ENCODE data around the gene YDJC. TPM values are rescaled to one million over a fixed set of nuclear protein-coding genes. Genes with fewer than 3 reads are reported as not detected.
"Not testable (repeated sequence)": the region's sequence is repeated elsewhere in the genome, so short reads cannot be mapped to it uniquely, and the experiment has no call there.

YDJC gene
- total and polyA plus RNA-seq, 2 experiments from 2014 or later: 24.1 to 44.5 TPM

GRCh38 chr22:21612858-21613257, 17.0 kb downstream of the YDJC start:
- Histone ChIP-seq H3K27ac (no peak overlapping the region), H3K27me3 (no peaks in the 10 kb centered on the region), H3K79me2 (peaks cover 96% of the 10 kb centered on the region), H3K4me2 (no peak overlapping the region), H2AFZ (no peak overlapping the region), H3K36me3 (replicated peaks; ENCODE audit: insufficient read depth, low read depth) (no peaks in the 10 kb centered on the region), H3K9me2 (replicated peaks; ENCODE audit: insufficient read depth) (no peaks in the 10 kb centered on the region), H4K20me1 (ENCODE audit: insufficient read depth, poor library complexity, severe bottlenecking) (peaks cover 91% of the 10 kb centered on the region), H3K4me3 (no peak overlapping the region), H3K4me1 (ENCODE audit: insufficient read depth) (no peaks in the 10 kb centered on the region), H3K9me3 (ENCODE audit: low read depth) (no peaks in the 10 kb centered on the region)
- WGBS (ENCODE audit: low lambda C conversion rate, missing lambda C conversion rate): 90% methylated on average over 7 of the region's 7 CpGs
- TF ChIP-seq CTCF (IDR thresholded peaks at IDR 0.05; ENCODE audit: poor library complexity) (no peak), EZH2phosphoT487 (IDR thresholded peaks at IDR 0.05; ENCODE audit: low read depth, severe bottlenecking, unreplicated experiment) (no peak), EZH2 (IDR thresholded peaks at IDR 0.05; ENCODE audit: borderline replicate concordance) (no peak)
- DNase-seq (ENCODE audit: low spot score): no peak

- Histone ChIP-seq H2AFZ (no peak overlapping the region), H3K27me3 (no peaks in the 10 kb centered on the region), H4K20me1 (ENCODE audit: insufficient read depth, poor library complexity, severe bottlenecking) (peaks cover 92% of the 10 kb centered on the region), H3K4me2 (no peak overlapping the region), H3K4me1 (ENCODE audit: insufficient read depth) (no peaks in the 10 kb centered on the region), H3K9me2 (replicated peaks; ENCODE audit: insufficient read depth) (no peaks in the 10 kb centered on the region), H3K9me3 (ENCODE audit: low read depth) (no peaks in the 10 kb centered on the region), H3K27ac (no peak overlapping the region), H3K4me3 (no peak overlapping the region), H3K79me2 (peaks cover 97% of the 10 kb centered on the region), H3K36me3 (replicated peaks; ENCODE audit: insufficient read depth, low read depth) (no peaks in the 10 kb centered on the region)
- TF ChIP-seq EZH2 (IDR thresholded peaks at IDR 0.05; ENCODE audit: borderline replicate concordance) (no peak), CTCF (IDR thresholded peaks at IDR 0.05; ENCODE audit: poor library complexity) (no peak), EZH2phosphoT487 (IDR thresholded peaks at IDR 0.05; ENCODE audit: low read depth, severe bottlenecking, unreplicated experiment) (no peak)
- 78% methylated on average over 4 of the region's 4 CpGs for WGBS (ENCODE audit: low lambda C conversion rate, missing lambda C conversion rate)
- no peak for DNase-seq (ENCODE audit: low spot score)
Observed at GRCh38 chr22:21611210-21611977, 18.4 kb downstream of the YDJC start.

- Histone ChIP-seq H3K79me2 (peaks cover 97% of the 10 kb centered on the region), H4K20me1 (ENCODE audit: insufficient read depth, poor library complexity, severe bottlenecking) (peaks cover 95% of the 10 kb centered on the region)
- not testable (repeated sequence) for H3K4me1 ChIP-seq (ENCODE audit: insufficient read depth); H3K9me3 ChIP-seq (ENCODE audit: low read depth); H3K4me2 ChIP-seq; H3K9me2 ChIP-seq (replicated peaks; ENCODE audit: insufficient read depth); H3K36me3 ChIP-seq (replicated peaks; ENCODE audit: insufficient read depth, low read depth); H2AFZ ChIP-seq; DNase-seq (ENCODE audit: low spot score); H3K4me3 ChIP-seq; H3K27ac ChIP-seq; H3K27me3 ChIP-seq
- 98% methylated on average over 11 of the region's 11 CpGs for WGBS (ENCODE audit: low lambda C conversion rate, missing lambda C conversion rate)
Observed at GRCh38 chr22:21609556-21610157, 20.2 kb downstream of the YDJC start.

GRCh38 chr22:21606775-21607174, 23.0 kb downstream of the YDJC start:
- no peak for DNase-seq (ENCODE audit: low spot score)
- WGBS (ENCODE audit: low lambda C conversion rate, missing lambda C conversion rate): 96% methylated on average over 8 of the region's 8 CpGs
- TF ChIP-seq CTCF (IDR thresholded peaks at IDR 0.05; ENCODE audit: poor library complexity): no peak
- TF ChIP-seq EZH2 (IDR thresholded peaks at IDR 0.05; ENCODE audit: borderline replicate concordance): no peak
- no peak for TF ChIP-seq EZH2phosphoT487 (IDR thresholded peaks at IDR 0.05; ENCODE audit: low read depth, severe bottlenecking, unreplicated experiment)
- Histone ChIP-seq H3K4me1 (ENCODE audit: insufficient read depth) (no peaks in the 10 kb centered on the region), H4K20me1 (ENCODE audit: insufficient read depth, poor library complexity, severe bottlenecking) (peaks cover 99% of the 10 kb centered on the region), H3K9me3 (ENCODE audit: low read depth) (no peaks in the 10 kb centered on the region), H3K4me2 (no peak overlapping the region), H2AFZ (no peak overlapping the region), H3K79me2 (peaks cover 100% of the 10 kb centered on the region), H3K36me3 (replicated peaks; ENCODE audit: insufficient read depth, low read depth) (no peaks in the 10 kb centered on the region), H3K9me2 (replicated peaks; ENCODE audit: insufficient read depth) (no peaks in the 10 kb centered on the region), H3K4me3 (no peak overlapping the region), H3K27ac (no peak overlapping the region), H3K27me3 (no peaks in the 10 kb centered on the region)
